SK-N-SH treated with all-trans-retinoic acid at 6 μM for 48 hours (cell line): Measurements from ENCODE around the gene KNCN.

Experiments
- ATAC-seq: fragments of 200-7000 bp; cut with Tn5 transposase; 3 replicates; pipeline ENCODE4 v1.9.1; 2020; ENCODE audit warnings: mild to moderate bottlenecking, moderate library complexity
- ARNTL ChIP-seq: fragments of 450-650 bp; formaldehyde crosslinking; IDR thresholded peaks from 2 replicates; pipeline ENCODE4 v1.5.0; 2020; ENCODE audit warnings: low read depth, mild to moderate bottlenecking, moderate library complexity, borderline replicate concordance
- BACH2 ChIP-seq: fragments of 250-450 bp; sonication (Bioruptor Pico); IDR thresholded peaks from 2 replicates; pipeline ENCODE4 v1.9.0; 2021; ENCODE audit warnings: mild to moderate bottlenecking, borderline replicate concordance
- CSDC2 ChIP-seq: fragments of 250-450 bp; sonication (Bioruptor Pico); IDR thresholded peaks from 2 replicates; pipeline ENCODE4 v1.5.0; 2020; ENCODE audit warnings: mild to moderate bottlenecking, moderate library complexity
- ESRRG ChIP-seq: fragments of 250-450 bp; sonication (Bioruptor Pico); IDR thresholded peaks from 2 replicates; pipeline ENCODE4 v1.6.1; 2021; ENCODE audit warnings: mild to moderate bottlenecking
- ISL1 ChIP-seq: fragments of 250-450 bp; sonication (Bioruptor Pico); IDR thresholded peaks from 2 replicates; pipeline ENCODE4 v2.1.2; 2022; ENCODE audit warnings: mild to moderate bottlenecking, moderate library complexity
- OSR1 ChIP-seq: fragments of 250-450 bp; sonication (Bioruptor Pico); IDR thresholded peaks from 2 replicates; pipeline ENCODE4 v1.8.0; 2022; ENCODE audit warnings: moderate library complexity, mild to moderate bottlenecking, inconsistent platforms
- PPARA ChIP-seq: fragments of 250-450 bp; sonication (Bioruptor Pico); IDR thresholded peaks from 2 replicates; pipeline ENCODE4 v1.5.0; 2020; ENCODE audit warnings: mild to moderate bottlenecking, borderline replicate concordance
- RARB ChIP-seq: fragments of 250-450 bp; sonication (Bioruptor Pico); IDR thresholded peaks from 2 replicates; pipeline ENCODE4 v1.8.0; 2021; ENCODE audit warnings: mild to moderate bottlenecking, moderate library complexity
- SNAI2 ChIP-seq: fragments of 250-450 bp; sonication (Bioruptor Pico); IDR thresholded peaks from 2 replicates; pipeline ENCODE4 v1.5.0; 2020; ENCODE audit warnings: mild to moderate bottlenecking, moderate library complexity
- TCF4 ChIP-seq: fragments of 250-450 bp; sonication (Bioruptor Pico); IDR thresholded peaks from 2 replicates; pipeline ENCODE4 v1.8.0; 2021; ENCODE audit warnings: mild to moderate bottlenecking, moderate library complexity, borderline replicate concordance
- TOX ChIP-seq: fragments of 250-450 bp; sonication (Bioruptor Pico); IDR thresholded peaks from 2 replicates; pipeline ENCODE4 v1.8.0; 2021; ENCODE audit warnings: mild to moderate bottlenecking, moderate library complexity, borderline replicate concordance
- ZC3H10 ChIP-seq: fragments of 250-450 bp; sonication (Bioruptor Pico); IDR thresholded peaks from 2 replicates; pipeline ENCODE4 v1.5.1; 2021; ENCODE audit warnings: mild to moderate bottlenecking, moderate library complexity
- ZFP3 ChIP-seq: fragments of 250-450 bp; sonication (Bioruptor Pico); IDR thresholded peaks from 2 replicates; pipeline ENCODE4 v1.5.0; 2020; ENCODE audit warnings: mild to moderate bottlenecking, moderate library complexity
- ZFP30 ChIP-seq: fragments of 450-650 bp; formaldehyde crosslinking; IDR thresholded peaks from 2 replicates; pipeline ENCODE4 v1.5.0; 2022; ENCODE audit warnings: mild to moderate bottlenecking, moderate library complexity
- ZNF565 ChIP-seq: fragments of 450-650 bp; formaldehyde crosslinking; conservative IDR thresholded peaks from 2 replicates; pipeline ENCODE4 v1.5.0; 2020; ENCODE audit warnings: low read depth, mild to moderate bottlenecking, moderate library complexity
- ZNF70 ChIP-seq: fragments of 450-650 bp; formaldehyde crosslinking; IDR thresholded peaks from 2 replicates; pipeline ENCODE4 v1.5.0; 2020; ENCODE audit warnings: mild to moderate bottlenecking, moderate library complexity
- ZNF8 ChIP-seq: fragments of 450-650 bp; formaldehyde crosslinking; IDR thresholded peaks from 2 replicates; pipeline ENCODE4 v1.5.0; 2020; ENCODE audit warnings: mild to moderate bottlenecking, moderate library complexity
- TF ChIP-seq, protein P1 (sequence below): fragments of 250-450 bp; sonication (Bioruptor Pico); IDR thresholded peaks from 2 replicates; pipeline ENCODE4 v1.5.1; 2021; ENCODE audit warnings: mild to moderate bottlenecking, moderate library complexity
- TF ChIP-seq, protein P2 (sequence below): fragments of 250-450 bp; sonication (Bioruptor Pico); IDR thresholded peaks from 2 replicates; pipeline ENCODE4 v1.8.0; 2020; ENCODE audit warnings: mild to moderate bottlenecking, moderate library complexity, borderline replicate concordance
- TF ChIP-seq, protein P3 (sequence below): fragments of 250-450 bp; sonication (Bioruptor Pico); IDR thresholded peaks from 2 replicates; pipeline ENCODE4 v1.5.1; 2020; ENCODE audit warnings: low read depth, mild to moderate bottlenecking, moderate library complexity
- TF ChIP-seq, protein P4 (sequence below): fragments of 250-450 bp; sonication (Bioruptor Pico); IDR thresholded peaks from 2 replicates; pipeline ENCODE4 v1.5.0; 2020; ENCODE audit warnings: mild to moderate bottlenecking, moderate library complexity

Gene KNCN

DNA sequence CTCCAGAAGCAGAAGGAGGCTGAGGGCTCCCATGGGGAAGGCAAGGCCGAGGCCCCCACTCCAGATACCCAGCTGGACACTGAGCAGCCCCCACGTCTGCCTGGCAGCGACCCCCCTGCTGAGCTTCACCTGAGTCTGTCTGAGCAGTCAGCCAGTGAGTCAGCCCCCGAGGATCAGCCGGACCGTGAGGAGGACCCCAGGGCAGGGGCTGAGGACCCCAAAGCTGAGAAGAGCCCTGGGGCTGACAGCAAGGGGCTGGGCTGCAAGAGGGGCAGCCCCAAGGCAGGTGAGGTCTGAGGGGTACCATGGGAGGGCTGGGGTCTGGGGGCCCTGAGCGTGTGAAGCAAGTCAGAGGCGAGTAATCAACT lies 40.5 kb downstream of the KNCN start (continued):
- TF ChIP-seq TOX (CRISPR knock-in tag) (no peak), CSDC2 (CRISPR knock-in tag) (no peak), ZNF8 (CRISPR knock-in tag) (no peak), ZNF70 (CRISPR knock-in tag) (no peak), PPARA (CRISPR knock-in tag) (no peak), ZFP30 (CRISPR knock-in tag) (no peak), ESRRG (CRISPR knock-in tag) (no peak)
- TF ChIP-seq, protein P1, sequence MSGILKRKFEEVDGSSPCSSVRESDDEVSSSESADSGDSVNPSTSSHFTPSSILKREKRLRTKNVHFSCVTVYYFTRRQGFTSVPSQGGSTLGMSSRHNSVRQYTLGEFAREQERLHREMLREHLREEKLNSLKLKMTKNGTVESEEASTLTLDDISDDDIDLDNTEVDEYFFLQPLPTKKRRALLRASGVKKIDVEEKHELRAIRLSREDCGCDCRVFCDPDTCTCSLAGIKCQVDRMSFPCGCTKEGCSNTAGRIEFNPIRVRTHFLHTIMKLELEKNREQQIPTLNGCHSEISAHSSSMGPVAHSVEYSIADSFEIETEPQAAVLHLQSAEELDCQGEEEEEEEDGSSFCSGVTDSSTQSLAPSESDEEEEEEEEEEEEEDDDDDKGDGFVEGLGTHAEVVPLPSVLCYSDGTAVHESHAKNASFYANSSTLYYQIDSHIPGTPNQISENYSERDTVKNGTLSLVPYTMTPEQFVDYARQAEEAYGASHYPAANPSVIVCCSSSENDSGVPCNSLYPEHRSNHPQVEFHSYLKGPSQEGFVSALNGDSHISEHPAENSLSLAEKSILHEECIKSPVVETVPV = no peak
- TF ChIP-seq, protein P2, sequence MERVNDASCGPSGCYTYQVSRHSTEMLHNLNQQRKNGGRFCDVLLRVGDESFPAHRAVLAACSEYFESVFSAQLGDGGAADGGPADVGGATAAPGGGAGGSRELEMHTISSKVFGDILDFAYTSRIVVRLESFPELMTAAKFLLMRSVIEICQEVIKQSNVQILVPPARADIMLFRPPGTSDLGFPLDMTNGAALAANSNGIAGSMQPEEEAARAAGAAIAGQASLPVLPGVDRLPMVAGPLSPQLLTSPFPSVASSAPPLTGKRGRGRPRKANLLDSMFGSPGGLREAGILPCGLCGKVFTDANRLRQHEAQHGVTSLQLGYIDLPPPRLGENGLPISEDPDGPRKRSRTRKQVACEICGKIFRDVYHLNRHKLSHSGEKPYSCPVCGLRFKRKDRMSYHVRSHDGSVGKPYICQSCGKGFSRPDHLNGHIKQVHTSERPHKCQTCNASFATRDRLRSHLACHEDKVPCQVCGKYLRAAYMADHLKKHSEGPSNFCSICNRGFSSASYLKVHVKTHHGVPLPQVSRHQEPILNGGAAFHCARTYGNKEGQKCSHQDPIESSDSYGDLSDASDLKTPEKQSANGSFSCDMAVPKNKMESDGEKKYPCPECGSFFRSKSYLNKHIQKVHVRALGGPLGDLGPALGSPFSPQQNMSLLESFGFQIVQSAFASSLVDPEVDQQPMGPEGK (CRISPR knock-in tag) = no peak

DNA sequence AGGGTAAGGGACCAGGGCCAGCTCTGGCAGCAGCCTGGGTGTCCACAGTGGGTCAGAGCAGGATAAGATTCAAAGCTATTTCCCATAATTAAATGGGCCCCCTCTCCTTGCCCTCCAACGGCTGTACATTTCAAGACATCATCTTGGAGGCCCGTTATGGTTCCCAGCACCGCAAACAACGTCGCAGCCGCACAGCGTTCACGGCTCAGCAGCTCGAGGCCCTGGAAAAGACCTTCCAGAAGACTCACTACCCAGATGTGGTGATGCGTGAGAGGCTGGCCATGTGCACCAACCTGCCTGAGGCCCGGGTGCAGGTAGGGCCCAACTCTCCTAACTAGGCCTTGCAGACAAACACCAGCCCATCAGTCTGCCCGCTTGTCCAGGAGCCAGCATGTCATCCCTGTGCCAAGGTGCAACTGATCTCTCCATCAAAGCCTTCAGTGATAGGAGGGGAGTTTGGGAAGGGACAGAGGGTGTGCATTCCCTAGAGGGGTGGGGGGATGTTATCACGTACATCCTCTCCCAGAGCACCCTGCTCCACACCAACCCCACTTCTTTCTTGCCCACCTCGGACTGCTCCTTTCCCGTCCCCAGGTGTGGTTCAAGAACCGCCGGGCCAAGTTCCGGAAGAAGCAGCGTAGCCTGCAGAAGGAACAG lies 41.0 kb downstream of the KNCN start:
- no peak for ATAC-seq
- TF ChIP-seq, protein P3, sequence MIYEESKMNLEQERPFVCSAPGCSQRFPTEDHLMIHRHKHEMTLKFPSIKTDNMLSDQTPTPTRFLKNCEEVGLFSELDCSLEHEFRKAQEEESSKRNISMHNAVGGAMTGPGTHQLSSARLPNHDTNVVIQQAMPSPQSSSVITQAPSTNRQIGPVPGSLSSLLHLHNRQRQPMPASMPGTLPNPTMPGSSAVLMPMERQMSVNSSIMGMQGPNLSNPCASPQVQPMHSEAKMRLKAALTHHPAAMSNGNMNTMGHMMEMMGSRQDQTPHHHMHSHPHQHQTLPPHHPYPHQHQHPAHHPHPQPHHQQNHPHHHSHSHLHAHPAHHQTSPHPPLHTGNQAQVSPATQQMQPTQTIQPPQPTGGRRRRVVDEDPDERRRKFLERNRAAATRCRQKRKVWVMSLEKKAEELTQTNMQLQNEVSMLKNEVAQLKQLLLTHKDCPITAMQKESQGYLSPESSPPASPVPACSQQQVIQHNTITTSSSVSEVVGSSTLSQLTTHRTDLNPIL (CRISPR knock-in tag) = no peak
- TF ChIP-seq, protein P4, sequence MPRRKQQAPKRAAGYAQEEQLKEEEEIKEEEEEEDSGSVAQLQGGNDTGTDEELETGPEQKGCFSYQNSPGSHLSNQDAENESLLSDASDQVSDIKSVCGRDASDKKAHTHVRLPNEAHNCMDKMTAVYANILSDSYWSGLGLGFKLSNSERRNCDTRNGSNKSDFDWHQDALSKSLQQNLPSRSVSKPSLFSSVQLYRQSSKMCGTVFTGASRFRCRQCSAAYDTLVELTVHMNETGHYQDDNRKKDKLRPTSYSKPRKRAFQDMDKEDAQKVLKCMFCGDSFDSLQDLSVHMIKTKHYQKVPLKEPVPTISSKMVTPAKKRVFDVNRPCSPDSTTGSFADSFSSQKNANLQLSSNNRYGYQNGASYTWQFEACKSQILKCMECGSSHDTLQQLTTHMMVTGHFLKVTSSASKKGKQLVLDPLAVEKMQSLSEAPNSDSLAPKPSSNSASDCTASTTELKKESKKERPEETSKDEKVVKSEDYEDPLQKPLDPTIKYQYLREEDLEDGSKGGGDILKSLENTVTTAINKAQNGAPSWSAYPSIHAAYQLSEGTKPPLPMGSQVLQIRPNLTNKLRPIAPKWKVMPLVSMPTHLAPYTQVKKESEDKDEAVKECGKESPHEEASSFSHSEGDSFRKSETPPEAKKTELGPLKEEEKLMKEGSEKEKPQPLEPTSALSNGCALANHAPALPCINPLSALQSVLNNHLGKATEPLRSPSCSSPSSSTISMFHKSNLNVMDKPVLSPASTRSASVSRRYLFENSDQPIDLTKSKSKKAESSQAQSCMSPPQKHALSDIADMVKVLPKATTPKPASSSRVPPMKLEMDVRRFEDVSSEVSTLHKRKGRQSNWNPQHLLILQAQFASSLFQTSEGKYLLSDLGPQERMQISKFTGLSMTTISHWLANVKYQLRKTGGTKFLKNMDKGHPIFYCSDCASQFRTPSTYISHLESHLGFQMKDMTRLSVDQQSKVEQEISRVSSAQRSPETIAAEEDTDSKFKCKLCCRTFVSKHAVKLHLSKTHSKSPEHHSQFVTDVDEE (CRISPR knock-in tag) = no peak
- TF ChIP-seq ZC3H10 (CRISPR knock-in tag) (no peak), SNAI2 (no peak), ESRRG (CRISPR knock-in tag) (no peak), ISL1 (CRISPR knock-in tag) (no peak), PPARA (CRISPR knock-in tag) (no peak), ZNF70 (CRISPR knock-in tag) (no peak), TCF4 (CRISPR knock-in tag) (no peak), OSR1 (no peak), TOX (CRISPR knock-in tag) (no peak), ZNF8 (CRISPR knock-in tag) (no peak), ARNTL (no peak)
- TF ChIP-seq, protein P2 (CRISPR knock-in tag) = no peak
- TF ChIP-seq, protein P1 = no peak

DNA sequence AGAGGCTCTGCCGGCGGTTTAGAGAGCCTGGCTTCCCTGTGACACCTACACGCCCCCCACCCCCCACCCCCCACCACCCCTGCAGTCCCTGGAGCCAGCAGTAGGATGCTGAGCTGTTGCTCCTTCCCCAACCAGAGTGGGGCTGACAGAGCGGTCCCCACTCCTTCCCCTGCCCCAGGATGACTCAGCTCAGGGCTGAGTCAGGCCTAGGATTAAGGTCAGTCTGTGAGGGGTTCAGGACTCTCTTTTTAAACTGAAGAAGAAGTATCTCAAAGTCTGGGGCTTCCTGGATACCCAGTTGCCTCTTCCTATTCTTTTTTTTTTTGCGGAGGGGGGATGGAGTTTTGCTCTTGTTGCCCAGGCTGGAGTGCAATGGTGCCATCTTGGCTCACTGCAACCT lies 42.7 kb downstream of the KNCN start:
- ATAC-seq = peak; percentile 81
- TF ChIP-seq TCF4 (CRISPR knock-in tag) (no peak), ZFP3 (CRISPR knock-in tag) (no peak), BACH2 (no peak), ZNF565 (CRISPR knock-in tag) (no peak), RARB (CRISPR knock-in tag) (no peak)
- TF ChIP-seq, protein P4 (CRISPR knock-in tag) = no peak
- TF ChIP-seq, protein P3 (CRISPR knock-in tag) = no peak
